Glomerular visceral epithelial cell (primary cell): Measurements from ENCODE around the gene RELB.
"Not testable (repeated sequence)": the region's sequence is repeated elsewhere in the genome, so short reads cannot be mapped to it uniquely, and the experiment has no call there.

Experiments
- DNase-seq: peaks from one replicate; pipeline ENCODE4 v3.0.0-alpha.2; 2016; ENCODE audit errors: extremely low spot score

RELB gene, protein sequence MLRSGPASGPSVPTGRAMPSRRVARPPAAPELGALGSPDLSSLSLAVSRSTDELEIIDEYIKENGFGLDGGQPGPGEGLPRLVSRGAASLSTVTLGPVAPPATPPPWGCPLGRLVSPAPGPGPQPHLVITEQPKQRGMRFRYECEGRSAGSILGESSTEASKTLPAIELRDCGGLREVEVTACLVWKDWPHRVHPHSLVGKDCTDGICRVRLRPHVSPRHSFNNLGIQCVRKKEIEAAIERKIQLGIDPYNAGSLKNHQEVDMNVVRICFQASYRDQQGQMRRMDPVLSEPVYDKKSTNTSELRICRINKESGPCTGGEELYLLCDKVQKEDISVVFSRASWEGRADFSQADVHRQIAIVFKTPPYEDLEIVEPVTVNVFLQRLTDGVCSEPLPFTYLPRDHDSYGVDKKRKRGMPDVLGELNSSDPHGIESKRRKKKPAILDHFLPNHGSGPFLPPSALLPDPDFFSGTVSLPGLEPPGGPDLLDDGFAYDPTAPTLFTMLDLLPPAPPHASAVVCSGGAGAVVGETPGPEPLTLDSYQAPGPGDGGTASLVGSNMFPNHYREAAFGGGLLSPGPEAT

DNA sequence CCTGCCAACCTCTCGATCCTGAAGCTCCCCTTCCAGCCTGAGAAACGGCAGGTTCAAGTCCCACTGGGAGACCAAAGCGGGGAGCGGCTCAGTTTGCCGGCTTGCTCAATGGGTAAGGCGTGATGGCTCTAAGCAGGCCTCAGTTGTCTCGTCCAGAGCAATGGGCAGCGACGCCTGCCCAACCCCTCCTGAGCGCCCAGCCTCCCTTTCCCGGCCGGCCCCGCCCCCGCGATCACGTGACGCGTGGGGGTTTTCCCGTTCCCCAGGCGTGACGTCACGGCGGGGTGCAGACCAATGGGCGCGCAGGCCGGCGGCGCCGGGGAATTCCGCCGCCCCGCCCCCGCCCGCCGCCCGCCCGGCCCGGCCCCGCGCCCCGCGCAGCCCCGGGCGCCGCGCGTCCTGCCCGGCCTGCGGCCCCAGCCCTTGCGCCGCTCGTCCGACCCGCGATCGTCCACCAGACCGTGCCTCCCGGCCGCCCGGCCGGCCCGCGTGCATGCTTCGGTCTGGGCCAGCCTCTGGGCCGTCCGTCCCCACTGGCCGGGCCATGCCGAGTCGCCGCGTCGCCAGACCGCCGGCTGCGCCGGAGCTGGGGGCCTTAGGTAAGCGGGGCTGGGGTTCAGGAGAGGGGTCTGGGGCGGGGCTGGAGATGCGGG, at the start of gene RELB:
RELB (plus strand) TSS at position 378 of the 653 bp plus-strand sequence; CDS start at position 494, 116 bp downstream.
- peak; percentile 92 for DNase-seq

DNA sequence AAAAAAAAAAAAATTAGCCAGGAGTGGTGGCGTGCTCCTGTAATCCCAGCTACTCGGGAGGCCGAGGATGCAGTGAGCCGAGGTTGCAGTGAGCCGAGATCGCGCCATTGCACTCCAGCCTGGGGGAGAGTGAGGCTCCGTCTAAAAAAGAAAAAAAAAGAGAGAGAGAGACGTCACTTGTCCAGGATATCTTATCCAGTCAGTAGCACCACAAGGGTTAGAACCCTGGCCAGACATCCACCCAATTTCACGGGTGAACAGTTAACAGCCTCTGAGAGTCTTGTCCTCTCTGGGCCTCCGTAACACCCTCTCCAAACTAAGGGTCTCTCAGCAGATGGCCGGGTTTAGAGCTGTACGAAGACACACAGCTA, 47.0 kb upstream of the RELB start:
- no peak for DNase-seq

DNA sequence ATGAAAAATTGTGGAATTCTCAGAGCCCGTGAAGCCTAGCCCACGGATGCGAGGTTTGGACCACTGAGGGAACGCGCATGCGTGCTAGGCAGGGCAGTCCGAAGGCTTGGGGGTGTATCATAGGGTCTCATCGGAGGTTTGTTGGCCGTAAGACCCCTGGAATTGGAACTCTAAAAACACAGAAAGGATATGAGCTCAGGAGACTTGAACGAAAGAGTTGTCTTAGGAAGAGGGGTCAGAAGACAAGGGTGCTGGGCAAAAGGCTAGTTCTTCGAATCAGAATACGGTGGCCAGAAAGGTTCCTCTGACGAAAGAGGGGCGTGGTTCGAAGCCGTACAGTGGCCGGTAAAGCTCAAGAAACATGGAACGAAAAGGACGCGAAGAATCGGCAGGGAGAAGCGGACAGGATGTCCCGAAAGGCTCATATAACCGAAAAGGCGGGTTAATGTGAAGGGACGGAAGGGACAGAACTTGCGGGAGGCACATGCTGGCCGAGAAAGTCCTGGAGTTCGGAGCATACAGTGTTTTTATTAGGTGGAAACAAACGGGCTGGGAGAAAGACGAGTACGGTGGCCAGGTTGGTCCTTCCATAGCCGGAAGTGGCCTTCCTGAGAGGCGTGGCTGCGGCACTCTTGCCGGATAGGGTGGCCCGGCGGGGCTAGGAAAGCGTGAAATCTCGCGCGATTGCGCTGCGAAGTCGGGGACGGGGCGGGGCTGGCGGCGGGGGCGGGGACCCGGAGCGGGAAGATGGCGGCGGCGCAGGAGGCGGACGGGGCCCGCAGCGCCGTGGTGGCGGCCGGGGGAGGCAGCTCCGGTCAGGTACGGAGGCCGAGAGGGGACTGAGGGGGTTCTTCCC, 46.4 kb upstream of the RELB start, which contains the start of gene CLPTM1:
CLPTM1 (plus strand) TSS at position 732 of the 856 bp plus-strand sequence; CDS start at position 748, 16 bp downstream.
- peak; percentile 95 for DNase-seq

DNA sequence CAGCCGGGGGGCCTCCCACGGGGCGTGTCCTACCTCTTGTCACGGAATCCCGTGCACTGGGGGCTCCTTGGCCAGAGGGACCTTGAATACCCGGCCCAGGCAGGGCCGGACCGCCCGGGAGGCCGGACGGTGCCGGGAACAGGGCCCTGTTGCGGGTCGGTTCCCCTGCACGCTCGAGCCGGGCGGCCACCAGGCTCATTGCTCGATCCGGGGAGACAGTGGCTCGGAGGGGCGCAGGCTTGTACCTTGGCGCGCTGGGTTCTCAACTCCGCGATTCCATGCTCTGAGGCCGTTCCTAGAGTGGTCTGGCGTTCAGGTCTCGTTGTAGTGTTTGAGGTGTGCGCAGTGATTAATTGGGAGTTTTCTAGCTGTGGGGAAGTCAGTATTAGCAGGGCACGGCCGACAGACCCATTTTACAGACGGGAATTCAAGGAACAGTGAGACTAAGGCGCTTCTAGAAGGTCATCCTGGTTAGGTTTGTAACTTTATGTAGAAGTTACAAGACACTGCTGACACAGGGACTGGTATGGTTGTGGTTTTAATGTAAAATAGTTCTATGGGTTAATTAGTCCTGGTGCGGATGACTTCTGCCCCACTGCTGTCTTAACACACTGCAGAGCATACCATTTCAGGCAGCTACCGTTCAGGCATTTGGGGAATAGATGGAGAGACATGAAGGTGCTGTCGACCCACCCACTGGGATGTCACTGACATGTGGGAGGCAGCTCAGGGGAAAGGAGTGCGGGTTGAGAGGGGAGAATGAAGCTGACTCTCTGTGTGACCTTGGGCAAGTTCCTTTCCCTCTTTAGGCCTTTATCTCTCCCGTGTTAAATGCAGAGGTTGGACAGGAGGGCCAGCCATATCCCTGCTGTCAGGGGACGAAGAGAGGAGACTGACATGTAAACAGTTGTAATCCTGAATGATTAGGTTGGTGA, 45.5 kb upstream of the RELB start:
- no peak for DNase-seq

DNA sequence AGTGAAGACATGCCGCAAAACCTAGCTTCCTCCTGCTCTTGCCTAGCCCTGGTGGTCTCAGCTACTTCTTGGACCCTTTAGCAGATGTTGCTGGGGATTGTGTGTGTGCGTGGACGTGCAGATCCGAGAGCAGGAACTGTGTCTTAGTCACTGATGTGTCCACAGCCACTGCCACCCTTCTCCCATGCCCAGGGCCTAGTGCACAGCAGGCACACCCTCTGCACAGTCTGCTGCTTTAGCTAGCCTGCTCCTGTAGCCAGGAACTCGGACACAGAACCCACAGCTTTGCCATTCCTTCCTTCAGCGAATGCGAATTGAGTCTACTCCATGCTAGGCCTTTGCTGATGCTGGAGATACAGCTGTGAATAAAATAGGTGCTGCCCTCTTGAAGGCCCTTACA, 43.7 kb upstream of the RELB start:
- peak; percentile 45 for DNase-seq

DNA sequence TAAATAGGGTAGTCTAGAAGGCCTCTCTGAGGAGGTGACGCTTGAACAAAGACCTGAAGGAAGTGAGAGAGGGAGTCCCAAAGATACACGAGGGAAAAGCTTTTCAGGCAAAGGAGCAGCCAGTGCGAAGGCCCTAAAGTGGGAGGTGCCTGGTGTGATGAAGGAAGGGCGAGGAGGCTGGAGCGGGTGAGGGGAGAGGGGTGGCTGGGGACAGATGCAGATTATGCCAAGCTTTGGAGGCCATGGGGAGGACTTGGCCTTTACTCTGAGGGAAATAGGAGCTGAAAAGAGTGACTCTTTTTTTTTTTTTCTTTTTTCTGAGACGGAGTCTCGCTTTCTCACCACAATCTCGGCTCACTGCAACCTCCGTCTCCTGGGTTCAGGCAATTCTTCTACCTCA, 43.2 kb upstream of the RELB start:
- no peak for DNase-seq

DNA sequence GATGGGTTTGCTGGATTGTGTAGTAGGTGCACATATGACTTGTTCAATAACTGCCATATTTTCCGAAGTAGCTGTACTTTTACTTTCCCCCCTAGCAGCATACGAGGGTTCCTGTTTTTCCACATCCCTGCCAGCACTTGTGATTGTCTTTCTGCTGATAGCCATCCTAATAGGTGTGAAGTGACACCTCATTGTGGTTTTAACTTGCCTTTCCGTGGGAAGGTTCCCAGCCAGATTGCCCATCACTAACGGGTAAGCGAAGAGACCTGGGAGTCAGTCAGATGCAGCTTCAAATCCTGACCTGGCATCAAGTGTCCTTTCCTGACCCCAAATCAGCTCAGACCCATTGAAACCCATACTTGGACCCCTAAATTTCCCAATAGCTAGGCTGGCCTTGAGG, 41.6 kb upstream of the RELB start:
- no peak for DNase-seq

DNA sequence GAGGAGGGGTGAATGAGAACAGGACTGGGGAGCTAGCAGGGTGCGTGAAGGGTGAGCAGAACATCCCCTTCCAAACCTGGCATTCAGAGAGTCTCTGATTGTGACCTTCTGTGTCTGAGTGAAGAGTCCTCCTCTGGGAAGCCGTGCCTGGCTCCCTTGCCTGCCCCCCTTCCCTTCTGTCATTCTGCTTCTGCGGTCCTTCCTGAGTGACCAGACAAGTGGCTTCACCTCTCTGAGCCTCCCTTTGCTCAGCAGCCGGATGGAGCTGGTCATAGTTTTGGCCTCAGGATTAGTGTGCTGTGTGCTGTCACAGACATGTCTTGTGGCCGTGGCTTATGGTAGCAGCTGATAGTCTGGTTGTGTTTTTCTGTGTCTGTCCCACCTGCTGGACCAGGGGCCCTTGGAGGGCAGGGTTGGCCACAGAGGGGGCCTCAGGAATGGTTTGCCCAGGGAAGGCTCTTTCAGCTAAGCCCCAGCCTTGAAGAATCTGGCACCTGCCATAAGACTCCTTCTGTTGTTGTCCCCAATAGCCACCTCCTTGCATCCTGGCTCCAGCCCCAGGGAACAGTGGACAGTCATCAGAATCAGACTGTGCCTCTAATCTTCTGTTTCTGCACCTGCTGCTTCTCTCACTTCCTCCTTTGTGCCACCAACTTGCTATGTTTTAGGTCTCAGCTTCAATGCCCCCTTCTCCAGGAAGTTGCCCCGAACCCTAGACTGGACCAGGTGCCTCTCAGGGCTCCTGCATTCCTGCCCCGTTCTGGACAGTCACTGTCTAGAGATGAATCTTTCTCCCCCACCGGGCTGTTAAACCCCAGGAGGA, 40.1 kb upstream of the RELB start:
- DNase-seq = no peak

DNA sequence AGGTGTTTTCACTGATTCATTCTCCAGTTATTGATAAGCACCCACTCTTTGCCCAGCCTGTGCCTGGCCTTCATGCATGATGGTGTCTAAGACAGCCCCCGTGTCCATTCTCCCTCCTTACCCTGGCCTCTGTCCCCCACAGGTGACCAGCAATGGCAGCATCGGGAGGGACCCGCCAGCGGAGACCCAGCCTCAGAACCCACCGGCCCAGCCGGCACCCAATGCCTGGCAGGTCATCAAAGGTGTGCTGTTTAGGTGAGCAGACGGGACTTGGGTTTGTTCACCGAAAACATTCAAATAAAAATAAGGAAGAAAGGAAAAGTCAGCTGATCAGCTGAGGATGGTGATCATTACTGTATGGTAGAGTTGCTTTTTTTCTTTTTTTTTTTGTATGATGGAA, 39.4 kb upstream of the RELB start:
- no peak for DNase-seq

DNA sequence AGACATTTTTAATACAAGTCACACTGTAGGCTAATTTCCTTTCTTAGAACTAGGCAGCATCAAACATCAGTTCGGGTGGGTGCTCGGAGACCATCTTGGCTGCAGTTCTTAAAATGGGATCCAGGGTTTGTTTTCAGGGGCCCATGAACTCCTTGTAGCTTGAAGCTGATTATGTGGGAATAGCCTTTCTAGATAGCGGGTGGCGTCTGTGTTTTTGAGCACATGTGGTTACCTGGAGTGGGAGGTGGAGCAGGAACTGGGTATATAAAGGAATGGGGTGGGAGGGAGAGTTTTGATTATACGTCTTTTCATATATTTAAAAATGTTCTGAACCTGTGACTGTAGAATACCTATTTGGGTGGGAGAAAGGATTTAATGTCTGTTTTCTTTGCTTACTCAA, 33.1 kb upstream of the RELB start:
- DNase-seq = no peak

DNA sequence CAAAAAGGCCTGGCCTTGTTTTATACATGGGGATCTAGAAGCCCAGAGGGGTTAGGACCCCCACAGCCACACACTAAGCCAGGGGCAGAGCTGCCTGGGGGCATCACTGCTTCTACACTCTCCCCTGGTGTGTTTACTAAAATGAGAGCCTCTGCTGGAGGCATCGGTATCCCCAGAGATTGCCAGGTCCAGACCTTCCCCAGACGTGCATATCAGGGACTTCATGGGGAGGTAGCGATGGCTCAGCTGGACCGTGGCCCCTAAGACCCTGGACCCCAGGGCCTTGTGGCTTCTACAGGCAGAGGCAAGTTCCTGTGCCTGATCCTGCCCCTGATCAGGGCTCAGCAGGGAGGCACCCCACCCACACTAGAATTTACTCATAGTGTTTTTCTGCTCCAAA, 32.6 kb upstream of the RELB start:
- no peak for DNase-seq

DNA sequence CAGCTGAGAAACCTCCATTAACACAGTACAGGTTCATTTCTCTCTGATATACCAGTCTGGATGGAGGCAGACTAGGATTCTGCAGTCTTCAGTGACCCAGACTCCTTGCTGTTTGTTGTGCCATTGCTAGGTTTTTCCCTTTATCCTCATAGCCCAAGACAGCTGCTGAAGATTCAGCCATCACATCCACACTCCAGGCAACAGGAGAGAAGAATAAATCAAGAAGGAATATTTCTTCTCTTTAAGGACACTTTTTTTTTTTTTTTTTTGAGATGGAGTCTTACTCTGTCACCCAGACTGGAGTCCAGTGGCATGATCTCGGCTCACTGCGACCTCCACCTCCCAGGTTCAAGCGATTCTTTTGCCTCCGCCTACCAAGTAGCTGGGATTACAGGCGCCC, 31.8 kb upstream of the RELB start:
- DNase-seq = no peak

DNA sequence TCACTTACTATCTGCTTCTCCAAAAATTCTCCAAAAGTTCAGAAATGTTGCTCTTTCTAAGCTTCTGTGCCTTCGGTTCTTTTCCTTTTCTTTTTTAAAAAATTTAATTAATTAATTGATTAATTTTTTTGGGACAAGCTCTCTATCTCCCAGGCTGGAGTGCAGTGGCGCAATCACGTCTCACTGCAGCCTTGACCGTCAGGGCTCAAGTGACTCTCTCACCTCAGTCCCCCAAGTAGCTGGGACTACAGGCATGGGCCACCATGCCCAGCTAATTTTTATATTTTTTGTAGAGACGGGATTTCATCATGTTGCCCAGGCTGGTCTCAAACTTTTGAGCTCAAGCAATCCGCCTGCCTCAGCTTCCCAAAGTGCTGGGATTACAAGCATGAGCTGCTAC, 29.8 kb upstream of the RELB start:
- not testable (repeated sequence) for DNase-seq

DNA sequence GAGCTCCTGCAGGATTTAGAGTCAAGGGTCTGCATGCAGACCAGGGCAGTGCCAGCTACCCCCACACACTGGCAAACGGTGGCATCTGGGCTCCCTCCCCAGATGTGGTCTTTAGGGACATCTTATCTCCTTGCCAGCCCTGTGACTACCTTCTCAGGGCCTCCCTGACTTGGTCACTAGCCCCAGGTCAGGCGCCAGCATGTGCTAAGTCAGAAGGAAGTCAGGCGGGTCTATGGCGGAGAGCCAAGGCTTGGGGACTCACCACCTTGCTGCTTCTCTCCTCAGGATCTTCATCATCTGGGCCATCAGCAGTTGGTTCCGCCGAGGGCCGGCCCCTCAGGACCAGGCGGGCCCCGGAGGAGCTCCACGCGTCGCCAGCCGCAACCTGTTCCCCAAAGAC, 28.5 kb upstream of the RELB start:
- DNase-seq = no peak

DNA sequence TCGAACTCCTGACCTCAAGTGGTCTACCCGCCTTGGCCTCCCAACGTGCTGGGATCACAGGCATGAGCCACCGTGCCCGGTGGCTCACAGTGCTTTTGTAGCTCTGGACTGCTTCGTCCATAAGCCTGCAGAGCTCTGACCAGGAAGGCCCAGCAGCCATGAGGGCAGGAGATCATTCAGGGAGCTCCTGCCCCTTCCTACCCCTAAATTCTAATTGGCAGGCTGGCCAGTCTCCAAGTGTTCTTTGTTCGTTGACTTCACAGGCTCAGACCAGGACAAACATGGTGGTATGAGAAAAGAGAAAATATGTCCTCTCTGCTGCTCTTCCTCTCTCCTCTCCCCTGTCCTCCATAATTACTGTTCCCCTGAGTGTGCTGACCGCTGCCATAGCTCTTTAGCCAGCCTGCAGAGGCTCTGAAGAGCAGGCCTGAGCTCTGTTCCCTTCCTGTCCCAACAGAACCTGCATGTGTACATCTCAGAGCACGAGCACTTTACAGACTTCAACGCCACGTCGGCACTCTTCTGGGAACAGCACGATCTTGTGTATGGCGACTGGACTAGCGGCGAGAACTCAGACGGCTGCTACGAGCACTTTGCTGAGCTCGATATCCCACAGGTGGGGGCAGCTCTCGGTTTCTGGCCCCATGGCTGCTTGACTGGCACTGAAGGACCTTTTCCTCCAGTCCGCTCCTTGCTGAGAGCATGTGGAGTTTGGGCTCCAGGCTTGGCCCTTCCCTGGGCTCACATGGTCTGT, 27.1 kb upstream of the RELB start:
- no peak for DNase-seq

DNA sequence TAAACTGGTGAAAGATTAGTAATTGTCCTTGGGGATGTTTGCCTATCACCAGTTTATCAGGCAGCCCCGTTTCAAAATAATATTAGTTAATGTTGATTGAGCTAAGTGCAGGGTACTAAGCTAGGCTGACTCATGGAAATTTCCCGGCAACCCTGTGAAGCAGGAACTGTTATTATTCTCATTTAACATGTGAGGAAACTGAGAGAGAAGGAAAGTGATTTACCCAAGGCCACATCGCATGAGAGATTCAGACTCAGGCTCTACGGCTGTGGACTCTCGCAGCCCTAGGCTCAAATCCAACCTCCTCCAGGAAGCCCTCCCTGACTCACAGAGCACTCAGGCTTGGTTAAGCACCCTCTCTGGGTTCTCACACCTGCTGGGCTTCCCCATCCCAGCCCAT, 26.4 kb upstream of the RELB start:
- no peak for DNase-seq

DNA sequence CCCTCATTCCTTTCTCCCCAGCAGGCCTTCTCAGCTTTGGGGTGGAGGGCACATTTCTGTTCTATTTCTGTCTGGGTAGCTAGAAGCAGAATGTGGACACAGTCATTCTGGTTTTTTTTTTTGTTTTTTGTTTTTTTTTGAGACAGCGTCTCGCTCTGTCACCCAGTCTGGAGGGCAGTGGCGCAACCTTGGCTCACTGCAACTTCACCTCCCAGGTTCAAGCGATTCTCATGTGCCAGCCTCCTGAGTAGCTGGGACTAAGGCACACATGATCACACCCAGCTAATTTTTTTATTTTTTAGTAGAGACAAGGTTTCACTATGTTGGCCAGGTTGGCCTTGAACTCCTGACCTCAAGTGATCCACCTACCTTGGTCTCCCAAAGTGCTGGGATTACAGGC, 25.8 kb upstream of the RELB start:
- DNase-seq = no peak

DNA sequence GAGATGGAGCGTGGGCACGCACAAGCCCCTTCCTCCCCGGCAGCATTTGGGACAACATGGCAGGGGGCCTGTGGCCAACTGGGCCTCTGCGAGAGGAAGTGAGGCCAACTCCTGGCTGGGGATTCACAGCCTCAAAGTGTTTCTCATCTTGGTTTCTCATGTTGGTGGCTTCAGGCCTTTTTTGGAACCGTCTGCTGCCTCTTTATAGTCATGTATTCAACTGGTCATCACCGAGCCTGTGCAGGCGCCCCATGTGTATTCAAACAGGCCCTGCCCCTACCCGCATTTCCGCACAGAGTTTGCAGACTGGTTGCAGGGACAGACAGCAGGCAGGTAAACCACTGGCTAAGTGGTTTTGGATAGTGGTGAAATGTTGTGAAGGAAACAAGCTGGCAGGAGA, 17.3 kb upstream of the RELB start:
- DNase-seq = no peak

DNA sequence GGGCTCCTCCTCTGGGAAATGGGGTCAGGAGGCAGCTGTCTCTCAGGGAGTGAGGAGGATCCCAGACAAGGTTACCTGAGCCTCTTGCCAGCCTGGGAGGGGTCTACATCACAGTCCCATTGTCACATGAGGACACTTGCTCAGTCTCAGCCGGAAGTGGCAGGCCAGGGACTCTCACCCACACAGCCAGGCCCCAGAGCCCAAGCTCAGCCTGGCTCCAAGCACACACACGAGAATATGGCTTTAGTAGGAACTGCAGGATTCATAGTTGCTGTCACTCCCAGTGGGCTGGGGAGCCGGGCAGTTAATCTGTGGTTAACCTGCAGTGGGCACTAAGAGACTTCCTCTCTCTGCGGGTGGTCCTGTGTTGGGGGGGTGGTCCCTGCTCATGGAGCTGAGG, 15.8 kb upstream of the RELB start:
- DNase-seq = no peak
